ENCODE data around the gene RBM12.

DNA sequence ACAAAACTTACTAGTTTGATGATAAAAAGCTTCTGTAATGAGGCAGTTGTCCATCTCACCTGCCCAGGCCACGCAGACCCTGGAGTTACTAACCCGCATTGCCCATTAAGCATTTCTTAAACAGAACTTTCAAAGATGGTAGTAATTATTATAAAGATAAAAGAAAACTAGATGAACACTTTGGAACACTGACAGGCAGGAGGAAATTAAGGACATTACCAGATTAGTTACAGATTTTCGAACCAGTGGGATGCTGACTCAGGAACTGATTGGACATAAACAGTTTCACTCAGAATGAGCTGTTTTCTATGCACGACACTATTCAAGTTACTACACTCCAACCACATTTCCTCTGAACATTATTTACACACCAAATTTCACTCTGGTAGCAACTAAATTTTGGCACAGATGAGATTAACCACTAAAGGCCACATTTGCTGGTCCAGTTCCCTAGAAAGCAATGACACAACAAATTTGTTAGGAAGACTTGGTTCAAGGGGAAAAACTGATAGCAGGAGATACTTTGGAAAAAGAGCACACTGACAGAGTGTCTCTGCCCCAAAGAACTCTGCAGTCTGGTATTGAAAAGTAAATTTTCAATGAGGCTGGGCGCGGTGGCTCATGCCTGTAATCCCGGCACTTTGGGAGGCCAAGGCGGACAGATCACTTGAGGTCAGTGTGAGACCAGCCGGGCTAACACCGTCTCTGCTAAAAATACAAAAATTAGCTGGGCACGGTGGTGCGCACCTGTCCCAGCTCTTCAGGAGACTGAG, 37.5 kb upstream of the RBM12 start:
- TF ChIP-seq, protein P1, sequence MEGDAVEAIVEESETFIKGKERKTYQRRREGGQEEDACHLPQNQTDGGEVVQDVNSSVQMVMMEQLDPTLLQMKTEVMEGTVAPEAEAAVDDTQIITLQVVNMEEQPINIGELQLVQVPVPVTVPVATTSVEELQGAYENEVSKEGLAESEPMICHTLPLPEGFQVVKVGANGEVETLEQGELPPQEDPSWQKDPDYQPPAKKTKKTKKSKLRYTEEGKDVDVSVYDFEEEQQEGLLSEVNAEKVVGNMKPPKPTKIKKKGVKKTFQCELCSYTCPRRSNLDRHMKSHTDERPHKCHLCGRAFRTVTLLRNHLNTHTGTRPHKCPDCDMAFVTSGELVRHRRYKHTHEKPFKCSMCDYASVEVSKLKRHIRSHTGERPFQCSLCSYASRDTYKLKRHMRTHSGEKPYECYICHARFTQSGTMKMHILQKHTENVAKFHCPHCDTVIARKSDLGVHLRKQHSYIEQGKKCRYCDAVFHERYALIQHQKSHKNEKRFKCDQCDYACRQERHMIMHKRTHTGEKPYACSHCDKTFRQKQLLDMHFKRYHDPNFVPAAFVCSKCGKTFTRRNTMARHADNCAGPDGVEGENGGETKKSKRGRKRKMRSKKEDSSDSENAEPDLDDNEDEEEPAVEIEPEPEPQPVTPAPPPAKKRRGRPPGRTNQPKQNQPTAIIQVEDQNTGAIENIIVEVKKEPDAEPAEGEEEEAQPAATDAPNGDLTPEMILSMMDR (conservative IDR thresholded peaks at IDR 0.05; ENCODE audit: low read length), result no peak
- no peak for TF ChIP-seq EZH2phosphoT487 (IDR thresholded peaks at IDR 0.05; ENCODE audit: borderline replicate concordance, low read depth, low read length)

Measured in OCI-LY7 (cell line).